ENCODE data around the gene TAS2R30.

- TF ChIP-seq, protein P1, sequence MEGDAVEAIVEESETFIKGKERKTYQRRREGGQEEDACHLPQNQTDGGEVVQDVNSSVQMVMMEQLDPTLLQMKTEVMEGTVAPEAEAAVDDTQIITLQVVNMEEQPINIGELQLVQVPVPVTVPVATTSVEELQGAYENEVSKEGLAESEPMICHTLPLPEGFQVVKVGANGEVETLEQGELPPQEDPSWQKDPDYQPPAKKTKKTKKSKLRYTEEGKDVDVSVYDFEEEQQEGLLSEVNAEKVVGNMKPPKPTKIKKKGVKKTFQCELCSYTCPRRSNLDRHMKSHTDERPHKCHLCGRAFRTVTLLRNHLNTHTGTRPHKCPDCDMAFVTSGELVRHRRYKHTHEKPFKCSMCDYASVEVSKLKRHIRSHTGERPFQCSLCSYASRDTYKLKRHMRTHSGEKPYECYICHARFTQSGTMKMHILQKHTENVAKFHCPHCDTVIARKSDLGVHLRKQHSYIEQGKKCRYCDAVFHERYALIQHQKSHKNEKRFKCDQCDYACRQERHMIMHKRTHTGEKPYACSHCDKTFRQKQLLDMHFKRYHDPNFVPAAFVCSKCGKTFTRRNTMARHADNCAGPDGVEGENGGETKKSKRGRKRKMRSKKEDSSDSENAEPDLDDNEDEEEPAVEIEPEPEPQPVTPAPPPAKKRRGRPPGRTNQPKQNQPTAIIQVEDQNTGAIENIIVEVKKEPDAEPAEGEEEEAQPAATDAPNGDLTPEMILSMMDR (IDR thresholded peaks at IDR 0.05; ENCODE audit: low read depth, low read length, missing input control): no peak
- TF ChIP-seq, protein P2, sequence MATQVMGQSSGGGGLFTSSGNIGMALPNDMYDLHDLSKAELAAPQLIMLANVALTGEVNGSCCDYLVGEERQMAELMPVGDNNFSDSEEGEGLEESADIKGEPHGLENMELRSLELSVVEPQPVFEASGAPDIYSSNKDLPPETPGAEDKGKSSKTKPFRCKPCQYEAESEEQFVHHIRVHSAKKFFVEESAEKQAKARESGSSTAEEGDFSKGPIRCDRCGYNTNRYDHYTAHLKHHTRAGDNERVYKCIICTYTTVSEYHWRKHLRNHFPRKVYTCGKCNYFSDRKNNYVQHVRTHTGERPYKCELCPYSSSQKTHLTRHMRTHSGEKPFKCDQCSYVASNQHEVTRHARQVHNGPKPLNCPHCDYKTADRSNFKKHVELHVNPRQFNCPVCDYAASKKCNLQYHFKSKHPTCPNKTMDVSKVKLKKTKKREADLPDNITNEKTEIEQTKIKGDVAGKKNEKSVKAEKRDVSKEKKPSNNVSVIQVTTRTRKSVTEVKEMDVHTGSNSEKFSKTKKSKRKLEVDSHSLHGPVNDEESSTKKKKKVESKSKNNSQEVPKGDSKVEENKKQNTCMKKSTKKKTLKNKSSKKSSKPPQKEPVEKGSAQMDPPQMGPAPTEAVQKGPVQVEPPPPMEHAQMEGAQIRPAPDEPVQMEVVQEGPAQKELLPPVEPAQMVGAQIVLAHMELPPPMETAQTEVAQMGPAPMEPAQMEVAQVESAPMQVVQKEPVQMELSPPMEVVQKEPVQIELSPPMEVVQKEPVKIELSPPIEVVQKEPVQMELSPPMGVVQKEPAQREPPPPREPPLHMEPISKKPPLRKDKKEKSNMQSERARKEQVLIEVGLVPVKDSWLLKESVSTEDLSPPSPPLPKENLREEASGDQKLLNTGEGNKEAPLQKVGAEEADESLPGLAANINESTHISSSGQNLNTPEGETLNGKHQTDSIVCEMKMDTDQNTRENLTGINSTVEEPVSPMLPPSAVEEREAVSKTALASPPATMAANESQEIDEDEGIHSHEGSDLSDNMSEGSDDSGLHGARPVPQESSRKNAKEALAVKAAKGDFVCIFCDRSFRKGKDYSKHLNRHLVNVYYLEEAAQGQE (IDR thresholded peaks at IDR 0.05): no peak
- no peak for TF ChIP-seq TAF1 (conservative IDR thresholded peaks at IDR 0.05)
- TF ChIP-seq EGR1 (IDR thresholded peaks at IDR 0.05; ENCODE audit: low read depth in 2 of 2): no peak
- TF ChIP-seq SP1 (IDR thresholded peaks at IDR 0.05): no peak
- no peak for TF ChIP-seq MAX (IDR thresholded peaks at IDR 0.05)
- no peak for TF ChIP-seq YY1 (IDR thresholded peaks at IDR 0.05)
- no peak for TF ChIP-seq RXRA (IDR thresholded peaks at IDR 0.05)
- no peak for TF ChIP-seq JUND (IDR thresholded peaks at IDR 0.05)
These were observed 26.7 kb downstream of the TAS2R30 start for GRCh38 chr12:11107719-11108118.
